Activated T-helper 17 cell treated with anti-CD3 and anti-CD28 coated beads, Interleukin-2, amount 50 U/mL, for 72 hours (primary cell): Measurements from ENCODE around the gene SMAP1. TPM values are rescaled to one million over a fixed set of nuclear protein-coding genes. Genes with fewer than 3 reads are reported as not detected.

Source experiments
- ATAC-seq: fragments of 150-1000 bp; cut with Tn5 transposase; replicated peaks from 2 replicates; pipeline ENCODE4 v1.10.0; 2021; ENCODE audit warnings: mild to moderate bottlenecking, moderate library complexity
- H3K27ac Mint-ChIP-seq: one replicate; pipeline ENCODE4 v1.8.0; 2022; ENCODE audit warnings: mixed read lengths
- H3K27me3 Mint-ChIP-seq: one replicate; pipeline ENCODE4 v1.8.0; 2022; ENCODE audit warnings: mixed read lengths
- H3K36me3 Mint-ChIP-seq: one replicate; pipeline ENCODE4 v1.8.0; 2022; ENCODE audit warnings: low read depth, mild to moderate bottlenecking, mixed read lengths
- H3K4me1 Mint-ChIP-seq: one replicate; pipeline ENCODE4 v1.8.0; 2022; ENCODE audit warnings: mixed read lengths
- H3K4me3 Mint-ChIP-seq: one replicate; pipeline ENCODE4 v1.8.0; 2022; ENCODE audit warnings: mild to moderate bottlenecking, mixed read lengths
- H3K9me3 Mint-ChIP-seq: one replicate; pipeline ENCODE4 v1.8.0; 2022; ENCODE audit warnings: mixed read lengths
- total RNA-seq, 2 donors: library from RNA; stranded (reverse); gene quantifications; one replicate each; pipeline ENCODE4 v1.2.3, GENCODE V29; 2022

Gene SMAP1
- total RNA-seq, 2 donors from 2014 or later, result 24.0 to 39.5 TPM

- no peak for ATAC-seq
- H3K36me3 Mint-ChIP-seq, result peaks cover 46% of the 10 kb centered on the region
- no peaks in the 10 kb centered on the region for H3K27me3 Mint-ChIP-seq
- H3K4me3 Mint-ChIP-seq, result no peak overlapping the region
- peaks cover 6% of the 10 kb centered on the region for H3K4me1 Mint-ChIP-seq
- no peaks in the 10 kb centered on the region for H3K9me3 Mint-ChIP-seq
- no peak overlapping the region for H3K27ac Mint-ChIP-seq
Measured at GRCh38 chr6:70849348-70850069, 181.8 kb downstream of the SMAP1 start.

DNA sequence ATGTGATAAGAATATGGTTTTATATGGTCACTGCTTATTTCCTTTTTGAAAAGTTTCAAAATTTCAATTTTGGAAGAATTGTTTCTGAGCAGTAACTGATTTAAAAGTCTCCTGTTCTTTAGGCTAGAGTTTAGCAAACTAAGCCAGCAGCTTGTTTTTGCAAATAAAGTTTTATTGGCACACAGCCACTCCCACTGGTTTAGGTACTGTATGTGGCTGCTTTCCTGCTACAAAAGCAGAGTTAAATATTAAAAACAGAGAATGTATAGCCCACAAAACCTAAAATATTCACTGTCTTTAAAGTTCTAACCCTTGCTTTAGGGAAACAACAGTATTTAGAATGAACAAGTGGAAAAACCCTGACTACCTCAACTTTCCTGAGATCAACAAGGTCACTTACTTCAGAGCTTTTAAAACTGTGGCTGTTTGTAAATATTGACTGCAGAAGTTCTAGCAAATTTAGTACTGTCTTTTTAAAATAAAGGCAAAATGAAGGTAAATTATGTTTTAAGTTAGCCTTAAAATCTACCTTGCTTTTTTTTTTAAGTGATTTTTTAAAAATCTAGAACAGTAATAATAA lies 185.1 kb downstream of the SMAP1 start:
- Mint-ChIP-seq H3K36me3 (peaks cover 44% of the 10 kb centered on the region), H3K4me3 (no peak overlapping the region), H3K4me1 (no peaks in the 10 kb centered on the region), H3K27ac (no peak overlapping the region), H3K27me3 (no peaks in the 10 kb centered on the region), H3K9me3 (no peaks in the 10 kb centered on the region)
- ATAC-seq, result no peak

GRCh38 chr6:70857387-70858077 lies 189.8 kb downstream of the SMAP1 start:
- Mint-ChIP-seq H3K4me3 (no peak overlapping the region), H3K9me3 (no peaks in the 10 kb centered on the region), H3K4me1 (no peaks in the 10 kb centered on the region), H3K27me3 (no peaks in the 10 kb centered on the region), H3K27ac (no peak overlapping the region), H3K36me3 (peaks cover 72% of the 10 kb centered on the region)
- no peak for ATAC-seq

DNA sequence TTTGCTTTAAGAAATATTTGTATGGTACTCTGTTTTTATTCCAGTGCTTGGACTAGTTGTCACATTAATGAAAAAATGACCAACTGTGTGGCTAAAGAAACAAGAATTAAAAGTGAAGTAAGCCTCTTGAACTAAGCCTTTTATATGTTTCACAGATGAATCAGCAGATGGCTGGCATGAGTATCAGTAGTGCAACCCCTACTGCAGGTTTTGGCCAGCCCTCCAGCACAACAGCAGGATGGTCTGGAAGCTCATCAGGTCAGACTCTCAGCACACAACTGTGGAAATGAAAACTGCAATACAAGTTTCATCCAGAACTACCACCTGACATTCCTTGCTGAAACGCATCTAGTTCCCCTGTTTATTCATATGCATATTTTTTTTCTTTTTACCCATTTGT lies 192.4 kb downstream of the SMAP1 start:
- Mint-ChIP-seq H3K4me1 (peaks cover 8% of the 10 kb centered on the region), H3K27me3 (no peaks in the 10 kb centered on the region), H3K36me3 (peaks cover 50% of the 10 kb centered on the region), H3K27ac (no peak overlapping the region), H3K4me3 (no peak overlapping the region), H3K9me3 (no peaks in the 10 kb centered on the region)
- ATAC-seq, result no peak

DNA sequence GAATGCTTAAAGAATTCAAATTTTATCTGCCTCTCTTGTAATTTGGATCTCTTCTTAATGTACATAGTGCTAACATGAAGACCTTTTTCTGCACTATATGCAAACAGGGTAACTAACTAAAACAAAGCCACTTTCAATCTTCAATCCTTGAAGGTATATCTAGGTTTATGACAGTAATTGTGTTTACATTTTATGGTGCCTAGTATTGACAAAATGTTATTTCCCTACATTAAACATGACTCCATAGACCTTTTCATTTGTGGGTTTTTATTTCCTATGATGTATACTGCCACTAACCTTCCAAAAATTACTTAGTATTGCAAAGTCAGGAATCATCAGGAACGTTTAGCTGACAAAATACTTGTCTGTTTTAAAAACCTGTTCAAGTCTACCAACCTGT lies 193.2 kb downstream of the SMAP1 start:
- no peaks in the 10 kb centered on the region for H3K9me3 Mint-ChIP-seq
- no peaks in the 10 kb centered on the region for H3K27me3 Mint-ChIP-seq
- peaks cover 43% of the 10 kb centered on the region for H3K36me3 Mint-ChIP-seq
- H3K4me1 Mint-ChIP-seq, result peaks cover 8% of the 10 kb centered on the region
- no peak for ATAC-seq
- peak overlapping the region; percentile 33 for H3K27ac Mint-ChIP-seq
- H3K4me3 Mint-ChIP-seq, result no peak overlapping the region

DNA sequence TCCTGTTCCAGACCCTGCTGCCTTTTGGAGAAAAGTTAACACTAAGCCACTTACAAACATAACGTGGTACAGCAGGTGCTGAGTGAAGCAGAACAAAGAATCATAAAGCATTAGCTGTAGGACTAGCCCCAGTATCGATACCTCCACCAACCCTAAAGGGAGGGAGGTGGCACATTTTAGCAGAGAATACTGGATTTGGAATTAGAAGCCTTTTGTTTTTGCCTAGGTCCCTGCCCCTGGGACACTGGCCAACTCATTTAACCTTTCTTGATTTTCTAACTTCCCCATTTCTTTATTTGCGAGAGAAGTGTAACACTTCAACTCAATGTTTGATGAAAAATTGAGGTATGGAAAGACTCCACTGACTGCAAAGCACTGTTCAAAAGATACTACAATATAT lies 195.7 kb downstream of the SMAP1 start:
- Mint-ChIP-seq H3K27ac (no peak overlapping the region), H3K27me3 (no peaks in the 10 kb centered on the region), H3K36me3 (peaks cover 38% of the 10 kb centered on the region), H3K9me3 (no peaks in the 10 kb centered on the region), H3K4me1 (peaks cover 8% of the 10 kb centered on the region), H3K4me3 (no peak overlapping the region)
- ATAC-seq, result no peak

GRCh38 chr6:70864401-70864800 lies 196.7 kb downstream of the SMAP1 start:
- Mint-ChIP-seq H3K4me3 (no peak overlapping the region), H3K27me3 (no peaks in the 10 kb centered on the region), H3K27ac (peak overlapping the region; percentile 50), H3K9me3 (no peaks in the 10 kb centered on the region), H3K36me3 (peaks cover 27% of the 10 kb centered on the region), H3K4me1 (peaks cover 8% of the 10 kb centered on the region)
- no peak for ATAC-seq

- no peaks in the 10 kb centered on the region for H3K36me3 Mint-ChIP-seq
- no peaks in the 10 kb centered on the region for H3K4me1 Mint-ChIP-seq
- ATAC-seq, result no peak
- H3K27me3 Mint-ChIP-seq, result peaks cover 9% of the 10 kb centered on the region
- no peak overlapping the region for H3K4me3 Mint-ChIP-seq
- H3K9me3 Mint-ChIP-seq, result peaks cover 16% of the 10 kb centered on the region
- no peak overlapping the region for H3K27ac Mint-ChIP-seq
Measured at GRCh38 chr6:70872469-70872868, 204.8 kb downstream of the SMAP1 start.

GRCh38 chr6:70874181-70874913 lies 206.7 kb downstream of the SMAP1 start:
- no peak for ATAC-seq
- no peaks in the 10 kb centered on the region for H3K4me1 Mint-ChIP-seq
- H3K27ac Mint-ChIP-seq, result no peak overlapping the region
- no peaks in the 10 kb centered on the region for H3K36me3 Mint-ChIP-seq
- H3K27me3 Mint-ChIP-seq, result peaks cover 18% of the 10 kb centered on the region
- no peak overlapping the region for H3K4me3 Mint-ChIP-seq
- H3K9me3 Mint-ChIP-seq, result peaks cover 19% of the 10 kb centered on the region

DNA sequence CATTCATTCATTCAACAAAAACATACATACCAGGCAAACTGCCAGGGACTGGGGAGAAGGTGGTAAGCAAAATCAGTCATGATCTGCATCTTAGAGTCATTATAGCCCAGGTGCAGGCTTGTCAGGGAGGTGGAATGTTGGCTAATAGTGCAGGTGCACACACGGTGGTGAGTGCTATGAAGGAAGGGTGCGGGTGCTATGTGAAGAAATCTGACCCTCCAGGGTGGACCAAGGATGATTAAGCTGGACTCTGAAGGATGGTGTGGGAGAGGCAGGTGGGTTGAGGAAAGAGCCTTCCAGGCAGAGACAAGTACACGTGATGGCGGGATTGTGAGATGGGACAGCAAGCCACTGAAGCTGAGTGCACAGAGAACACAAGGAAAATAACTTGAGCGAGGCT lies 211.8 kb downstream of the SMAP1 start:
- Mint-ChIP-seq H3K36me3 (no peaks in the 10 kb centered on the region), H3K4me1 (no peaks in the 10 kb centered on the region), H3K9me3 (peaks cover 3% of the 10 kb centered on the region), H3K27me3 (peaks cover 19% of the 10 kb centered on the region), H3K27ac (no peak overlapping the region), H3K4me3 (no peak overlapping the region)
- ATAC-seq, result no peak

GRCh38 chr6:70884074-70884983 lies 216.6 kb downstream of the SMAP1 start:
- Mint-ChIP-seq H3K27me3 (peaks cover 10% of the 10 kb centered on the region), H3K27ac (no peak overlapping the region), H3K9me3 (no peaks in the 10 kb centered on the region), H3K4me1 (no peaks in the 10 kb centered on the region), H3K36me3 (no peaks in the 10 kb centered on the region), H3K4me3 (no peak overlapping the region)
- ATAC-seq, result peak; percentile 79

DNA sequence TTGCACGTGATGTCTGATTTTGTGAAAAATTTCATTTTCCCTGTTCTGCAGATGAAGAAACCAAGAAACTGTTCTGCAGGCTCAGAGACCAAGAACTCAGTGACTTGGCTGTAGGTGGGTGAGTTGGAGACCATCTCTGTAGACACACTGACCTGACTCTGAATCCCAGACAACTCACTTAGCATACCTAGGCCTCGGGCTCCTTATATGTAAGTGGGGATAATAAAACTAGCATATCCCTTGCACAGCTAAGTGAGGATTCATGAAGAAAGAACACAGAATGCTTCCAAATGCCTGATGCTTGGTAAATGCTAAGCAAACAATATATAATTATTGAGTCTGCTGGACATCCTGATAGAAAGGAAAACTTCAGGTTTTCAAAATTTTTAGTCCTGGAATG lies 218.4 kb downstream of the SMAP1 start:
- Mint-ChIP-seq H3K36me3 (no peaks in the 10 kb centered on the region), H3K4me3 (no peak overlapping the region), H3K27ac (no peak overlapping the region), H3K4me1 (no peaks in the 10 kb centered on the region), H3K27me3 (peaks cover 2% of the 10 kb centered on the region), H3K9me3 (no peaks in the 10 kb centered on the region)
- no peak for ATAC-seq

DNA sequence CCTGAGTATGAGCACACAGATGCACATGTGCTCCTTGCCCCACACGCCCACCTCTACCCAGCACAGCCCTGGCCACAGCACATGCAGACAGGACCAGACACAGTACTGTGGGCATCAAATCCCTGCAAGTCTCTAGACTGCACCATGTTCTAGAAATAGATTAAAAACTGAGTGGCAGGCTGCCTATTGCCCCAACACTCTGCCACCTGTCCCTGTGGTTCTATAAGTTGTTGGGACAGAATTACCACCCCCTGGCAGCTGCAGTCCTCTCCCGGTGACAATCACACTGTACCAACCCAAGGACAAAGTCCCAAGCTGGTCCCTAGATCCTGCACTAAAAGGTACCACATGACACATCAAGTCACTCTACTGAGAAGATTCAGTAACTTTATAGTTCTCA lies 219.0 kb downstream of the SMAP1 start:
- Mint-ChIP-seq H3K9me3 (no peaks in the 10 kb centered on the region), H3K4me1 (no peaks in the 10 kb centered on the region), H3K4me3 (no peak overlapping the region), H3K36me3 (no peaks in the 10 kb centered on the region), H3K27me3 (no peaks in the 10 kb centered on the region), H3K27ac (no peak overlapping the region)
- no peak for ATAC-seq

- Mint-ChIP-seq H3K4me1 (no peaks in the 10 kb centered on the region), H3K9me3 (no peaks in the 10 kb centered on the region), H3K36me3 (no peaks in the 10 kb centered on the region), H3K4me3 (no peak overlapping the region), H3K27ac (no peak overlapping the region), H3K27me3 (peaks cover 5% of the 10 kb centered on the region)
- no peak for ATAC-seq
Measured at GRCh38 chr6:70889270-70889669, 221.6 kb downstream of the SMAP1 start.
